ENCODE data around the gene NPEPPS. TPM values are rescaled to one million over a fixed set of nuclear protein-coding genes. Genes with fewer than 3 reads are reported as not detected.

The NPEPPS gene
- polyA plus RNA-seq, 1 of the 3 experiments (the other 2 are of a cell fraction): 73.2 TPM

- POLR2A ChIA-PET: no interaction called here
- no peak overlapping the region for H2AFZ ChIP-seq (ENCODE audit: low read depth)
- peaks cover 18% of the 10 kb centered on the region for H3F3A ChIP-seq (replicated peaks; ENCODE audit: insufficient read depth)
- H3K4me1 ChIP-seq (ENCODE audit: control insufficient read depth in 1 of 2, insufficient read depth in 2 of 2, low read depth in 1 of 2, low read length in 1 of 2): peaks cover 8 to 22% of the 10 kb centered on the region in 2 experiments
- no peak overlapping the region for H3K4me3 ChIP-seq (ENCODE audit: low read depth in 2 of 2, low read length in 1 of 2)
- 0 out of 2 replicates have a peak overlapping the region, but pooled peaks have one; percentile 7 for H3K4me2 ChIP-seq
- peaks cover 83% of the 10 kb centered on the region for H3K79me2 ChIP-seq (ENCODE audit: insufficient read depth)
- WGBS (ENCODE audit: low lambda C conversion rate): 92% methylated on average over 6 of the region's 6 CpGs
- peaks cover 57 to 69% of the 10 kb centered on the region in 2 experiments for H3K36me3 ChIP-seq (replicated peaks in 1 of 2; ENCODE audit: control insufficient read depth in 1 of 2, insufficient read depth in 2 of 2, low read length in 1 of 2)
- no peaks in the 10 kb centered on the region for H3K27me3 ChIP-seq (ENCODE audit: insufficient read depth)
- peaks cover 63% of the 10 kb centered on the region for H4K20me1 ChIP-seq (ENCODE audit: insufficient read depth)
- H3K9me2 ChIP-seq: no peaks in the 10 kb centered on the region
- no peaks in the 10 kb centered on the region for H3K9me3 ChIP-seq
- 0 out of 2 replicates have a peak, but pooled peaks have one; percentile 29 for TF ChIP-seq SIN3A (IDR thresholded peaks at IDR 0.05; ENCODE audit: borderline replicate concordance, low read depth, low read length)
- no peak for TF ChIP-seq USF2 (IDR thresholded peaks at IDR 0.05; ENCODE audit: borderline replicate concordance, low read depth, low read length)
- TF ChIP-seq, protein P1, sequence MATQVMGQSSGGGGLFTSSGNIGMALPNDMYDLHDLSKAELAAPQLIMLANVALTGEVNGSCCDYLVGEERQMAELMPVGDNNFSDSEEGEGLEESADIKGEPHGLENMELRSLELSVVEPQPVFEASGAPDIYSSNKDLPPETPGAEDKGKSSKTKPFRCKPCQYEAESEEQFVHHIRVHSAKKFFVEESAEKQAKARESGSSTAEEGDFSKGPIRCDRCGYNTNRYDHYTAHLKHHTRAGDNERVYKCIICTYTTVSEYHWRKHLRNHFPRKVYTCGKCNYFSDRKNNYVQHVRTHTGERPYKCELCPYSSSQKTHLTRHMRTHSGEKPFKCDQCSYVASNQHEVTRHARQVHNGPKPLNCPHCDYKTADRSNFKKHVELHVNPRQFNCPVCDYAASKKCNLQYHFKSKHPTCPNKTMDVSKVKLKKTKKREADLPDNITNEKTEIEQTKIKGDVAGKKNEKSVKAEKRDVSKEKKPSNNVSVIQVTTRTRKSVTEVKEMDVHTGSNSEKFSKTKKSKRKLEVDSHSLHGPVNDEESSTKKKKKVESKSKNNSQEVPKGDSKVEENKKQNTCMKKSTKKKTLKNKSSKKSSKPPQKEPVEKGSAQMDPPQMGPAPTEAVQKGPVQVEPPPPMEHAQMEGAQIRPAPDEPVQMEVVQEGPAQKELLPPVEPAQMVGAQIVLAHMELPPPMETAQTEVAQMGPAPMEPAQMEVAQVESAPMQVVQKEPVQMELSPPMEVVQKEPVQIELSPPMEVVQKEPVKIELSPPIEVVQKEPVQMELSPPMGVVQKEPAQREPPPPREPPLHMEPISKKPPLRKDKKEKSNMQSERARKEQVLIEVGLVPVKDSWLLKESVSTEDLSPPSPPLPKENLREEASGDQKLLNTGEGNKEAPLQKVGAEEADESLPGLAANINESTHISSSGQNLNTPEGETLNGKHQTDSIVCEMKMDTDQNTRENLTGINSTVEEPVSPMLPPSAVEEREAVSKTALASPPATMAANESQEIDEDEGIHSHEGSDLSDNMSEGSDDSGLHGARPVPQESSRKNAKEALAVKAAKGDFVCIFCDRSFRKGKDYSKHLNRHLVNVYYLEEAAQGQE (IDR thresholded peaks at IDR 0.05; ENCODE audit: low read depth, low read length): peak; percentile 96
- no peak for DNase-seq
- no peak overlapping the region for H3K27ac ChIP-seq (ENCODE audit: low read depth in 2 of 2, low read length in 1 of 2)
- CTCF ChIA-PET: interaction anchor here (0.6 to 9.4 kb wide), 4 partner anchors 11 to 125 kb away, joined by 3 to 113 read pairs (median 4); no protein-coding TSS in a partner anchor
- no peak overlapping the region for H3K9ac ChIP-seq
Observed at GRCh38 chr17:47652570-47652969, 121.7 kb downstream of the NPEPPS start.

DNA sequence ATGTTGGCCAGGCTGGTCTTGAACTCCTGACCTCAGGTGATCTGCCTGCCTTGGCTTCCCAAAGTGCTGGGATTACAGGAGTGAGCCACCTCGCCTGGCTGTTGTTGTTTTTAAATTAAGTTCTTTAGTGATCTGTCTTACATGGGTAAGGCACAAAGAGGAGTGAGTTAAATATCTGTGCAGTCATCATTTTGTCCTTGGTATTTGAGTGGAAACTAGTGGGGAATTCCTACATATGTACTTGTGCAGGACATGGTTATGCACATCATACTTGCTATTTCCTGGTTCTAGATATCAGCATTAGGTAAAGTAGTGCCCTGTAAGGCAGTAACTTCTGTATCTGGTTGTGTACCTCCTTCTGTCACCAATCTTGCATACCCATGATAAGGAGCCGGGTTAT is 122.5 kb downstream of the NPEPPS start:
- no peaks in the 10 kb centered on the region for H3K27me3 ChIP-seq (ENCODE audit: insufficient read depth)
- H3K27ac ChIP-seq (ENCODE audit: low read depth in 2 of 2, low read length in 1 of 2): no peak overlapping the region
- CTCF ChIA-PET: interaction anchor here (0.9 to 9.4 kb wide), 6 partner anchors 10 to 237 kb away, joined by 3 to 113 read pairs (median 5); no protein-coding TSS in a partner anchor
- no peak overlapping the region for H3K4me3 ChIP-seq (ENCODE audit: low read depth in 2 of 2, low read length in 1 of 2)
- no peak for TF ChIP-seq RCOR1 (IDR thresholded peaks at IDR 0.05; ENCODE audit: low read length)
- H3K9ac ChIP-seq: no peak overlapping the region
- no peaks in the 10 kb centered on the region for H3K9me2 ChIP-seq
- no peaks in the 10 kb centered on the region for H3K9me3 ChIP-seq
- peaks cover 66 to 77% of the 10 kb centered on the region in 2 experiments for H3K36me3 ChIP-seq (replicated peaks in 1 of 2; ENCODE audit: control insufficient read depth in 1 of 2, insufficient read depth in 2 of 2, low read length in 1 of 2)
- peaks cover 8 to 22% of the 10 kb centered on the region in 2 experiments for H3K4me1 ChIP-seq (ENCODE audit: control insufficient read depth in 1 of 2, insufficient read depth in 2 of 2, low read depth in 1 of 2, low read length in 1 of 2)
- peaks cover 24% of the 10 kb centered on the region for H3F3A ChIP-seq (replicated peaks; ENCODE audit: insufficient read depth)
- H3K4me2 ChIP-seq: 0 out of 2 replicates have a peak overlapping the region, but pooled peaks have one; percentile 1
- POLR2A ChIA-PET: interaction anchor here (2.4 kb wide), 1 partner anchor 10 kb away, joined by 10 read pairs; no protein-coding TSS in a partner anchor
- H2AFZ ChIP-seq (ENCODE audit: low read depth): no peak overlapping the region
- H3K79me2 ChIP-seq (ENCODE audit: insufficient read depth): peaks cover 83% of the 10 kb centered on the region
- DNase-seq: no peak
- H4K20me1 ChIP-seq (ENCODE audit: insufficient read depth): peaks cover 72% of the 10 kb centered on the region
- 71% methylated on average over 2 of the region's 2 CpGs for WGBS (ENCODE audit: low lambda C conversion rate)

Measured in SK-N-SH (cell line).